ENCODE results near the gene HACL1. TPM values are rescaled to one million over a fixed set of nuclear protein-coding genes. Genes with fewer than 3 reads are reported as not detected.

Gene HACL1
- polyA plus RNA-seq, 1 of the 3 experiments (the other 2 are of a cell fraction), result 15.1 TPM

GRCh38 chr3:15602146-15602536 lies 772 bp upstream of the HACL1 start:
- peak; percentile 56 for DNase-seq
- Histone ChIP-seq H3K9me2 (no peaks in the 10 kb centered on the region), H3F3A (replicated peaks; ENCODE audit: insufficient read depth) (peaks cover 6% of the 10 kb centered on the region), H2AFZ (ENCODE audit: low read depth) (peak overlapping the region; percentile 97), H3K27me3 (ENCODE audit: insufficient read depth) (no peaks in the 10 kb centered on the region), H3K4me1 (ENCODE audit: control insufficient read depth in 1 of 2, insufficient read depth in 2 of 2, low read depth in 1 of 2, low read length in 1 of 2) (peaks cover 14 to 15% of the 10 kb centered on the region in 2 experiments; a peak in 3 of 4 replicates), H4K20me1 (ENCODE audit: insufficient read depth) (no peaks in the 10 kb centered on the region), H3K4me3 (ENCODE audit: low read depth in 2 of 2, low read length in 1 of 2) (peak overlapping the region; percentile 99), H3K79me2 (ENCODE audit: insufficient read depth) (peaks cover 33% of the 10 kb centered on the region), H3K4me2 (peak overlapping the region; percentile 95), H3K9ac (peak overlapping the region; percentile 86), H3K36me3 (replicated peaks in 1 of 2; ENCODE audit: control insufficient read depth in 1 of 2, insufficient read depth in 2 of 2, low read length in 1 of 2) (peaks cover 24 to 29% of the 10 kb centered on the region in 2 experiments), H3K9me3 (no peaks in the 10 kb centered on the region), H3K27ac (ENCODE audit: low read depth in 2 of 2, low read length in 1 of 2) (peak overlapping the region; percentile 87 to 95)
- TF ChIP-seq GABPA (IDR thresholded peaks at IDR 0.05; ENCODE audit: low read depth), result no peak
- TF ChIP-seq TCF12 (IDR thresholded peaks at IDR 0.05), result no peak
- no peak for TF ChIP-seq MEF2A (IDR thresholded peaks at IDR 0.05; ENCODE audit: borderline replicate concordance, low read depth)
- TF ChIP-seq USF2 (IDR thresholded peaks at IDR 0.05; ENCODE audit: borderline replicate concordance, low read depth, low read length), result no peak
- TF ChIP-seq CHD2 (IDR thresholded peaks at IDR 0.05; ENCODE audit: low read length, partially characterized antibody), result no peak
- TF ChIP-seq GATA2 (CRISPR knock-in tag; IDR thresholded peaks at IDR 0.05), result no peak
- no peak for TF ChIP-seq ZBTB33 (IDR thresholded peaks at IDR 0.05; ENCODE audit: borderline replicate concordance, low read depth)
- no peak for TF ChIP-seq CTCF (IDR thresholded peaks at IDR 0.05)
- TF ChIP-seq ELF1 (IDR thresholded peaks at IDR 0.05), result no peak
- no peak for TF ChIP-seq TEAD4 (IDR thresholded peaks at IDR 0.05; ENCODE audit: borderline replicate concordance, insufficient read depth)
- TF ChIP-seq SIN3A (IDR thresholded peaks at IDR 0.05; ENCODE audit: borderline replicate concordance, low read depth, low read length), result no peak
- no peak for TF ChIP-seq FOXJ3 (CRISPR knock-in tag; IDR thresholded peaks at IDR 0.05)
- no peak for TF ChIP-seq REST (IDR thresholded peaks at IDR 0.05; ENCODE audit: low read depth, low read length)
- no peak for TF ChIP-seq POLR2AphosphoS5 (IDR thresholded peaks at IDR 0.05; ENCODE audit: low read depth, low read length)
- TF ChIP-seq FOXM1 (IDR thresholded peaks at IDR 0.05; ENCODE audit: low read depth), result no peak
- no peak for TF ChIP-seq PBX3 (IDR thresholded peaks at IDR 0.05)
- ChIA-PET POLR2A (interaction anchor here (0.6 to 1.7 kb wide), 6 partner anchors 13 to 915 kb away, joined by 3 to 5 read pairs (median 3); partner anchors contain the start of gene ANKRD28), CTCF (interaction anchor here (1.0 to 1.9 kb wide), 3 partner anchors 16 to 210 kb away, joined by 3 to 8 read pairs (median 5); no protein-coding TSS in a partner anchor)
- WGBS (ENCODE audit: low lambda C conversion rate), result under 1% methylated on average over 9 of the region's 9 CpGs
